Stimulated activated CD8-positive, alpha-beta memory T cell treated with anti-CD3 and anti-CD28 coated beads, Interleukin-7, amount 100 ng/mL, for 1 hour (primary cell): ENCODE measurements around the gene DOK3.

Source experiments
- DNase-seq, 2 donors: peaks; one replicate each; pipeline ENCODE4 v3.0.0-alpha.2; 2020; ENCODE audit warnings: low read depth in 2 of 2

DOK3 gene

DNA sequence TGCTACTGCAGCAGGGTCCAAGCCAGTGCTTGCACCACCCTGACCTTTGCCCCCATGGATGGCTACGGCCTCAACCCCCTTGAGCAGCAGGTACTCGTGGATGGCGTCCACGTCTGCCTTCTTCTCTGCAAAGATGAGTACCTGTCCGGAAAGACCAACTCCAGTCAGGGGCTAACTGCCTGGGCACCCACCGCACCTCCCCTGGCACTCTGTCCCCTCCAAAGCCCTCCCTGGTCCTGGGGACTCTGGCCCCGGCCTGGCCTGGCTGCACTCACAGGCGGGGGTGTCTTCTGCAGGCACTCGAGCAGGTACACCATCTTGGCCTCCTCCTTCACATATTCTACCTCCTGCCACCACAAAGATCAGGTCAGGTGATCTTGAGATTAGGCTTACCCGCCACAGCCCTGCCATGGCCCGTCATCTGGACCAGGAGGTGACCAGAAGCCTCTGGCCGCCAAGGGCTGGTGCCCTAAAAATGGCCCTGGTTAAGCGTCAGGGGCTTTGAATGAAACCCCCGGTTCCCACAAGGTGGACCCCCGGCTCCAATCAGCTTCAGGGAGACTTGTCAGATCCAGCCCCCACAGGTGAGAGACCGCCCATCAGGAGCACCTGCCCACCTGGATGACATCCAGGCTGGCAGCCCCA is 3.2 kb upstream of the DOK3 start:
- no peak for DNase-seq

DNA sequence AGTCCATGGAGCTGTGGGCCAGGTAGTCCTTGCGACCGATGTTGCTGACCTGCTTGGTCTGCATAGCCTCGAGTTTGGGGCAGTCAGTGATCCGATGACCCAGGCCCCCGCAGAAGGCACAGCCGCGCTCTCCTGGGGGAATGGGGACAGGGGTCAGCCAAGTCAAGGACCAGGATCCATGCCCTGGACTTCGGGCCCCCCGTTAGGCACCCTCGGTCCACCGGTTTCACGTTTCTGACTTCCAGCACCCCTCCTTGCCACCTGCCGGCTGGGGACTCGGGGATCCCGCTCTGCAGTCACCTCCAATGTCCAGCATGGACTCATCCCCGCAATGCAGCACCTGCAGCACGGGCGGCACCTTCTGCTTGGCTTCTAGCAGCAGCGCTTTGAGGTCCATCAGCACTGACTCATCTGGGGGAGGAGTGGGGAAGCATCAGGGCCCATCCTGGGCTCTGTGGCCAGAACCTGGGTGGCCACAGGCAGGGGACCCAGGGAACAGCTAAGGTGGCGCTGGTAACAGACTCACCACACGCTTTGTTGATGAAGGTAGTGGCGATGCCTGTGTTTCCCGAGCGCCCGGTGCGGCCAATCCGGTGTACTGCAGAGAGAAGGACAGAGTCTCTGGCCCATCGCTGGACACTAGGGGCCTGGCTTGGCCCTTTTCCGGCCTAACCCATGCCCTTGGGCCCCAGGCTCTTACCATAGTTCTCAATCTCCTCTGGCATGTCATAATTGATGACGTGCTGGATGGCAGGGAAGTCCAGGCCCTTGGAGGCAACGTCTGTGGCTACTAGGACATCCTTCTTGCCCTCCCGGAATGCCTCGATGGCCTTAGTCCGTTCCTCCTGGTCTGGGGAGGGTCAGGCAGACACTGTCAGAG is 2.4 kb upstream of the DOK3 start:
- DNase-seq = no peak

DNA sequence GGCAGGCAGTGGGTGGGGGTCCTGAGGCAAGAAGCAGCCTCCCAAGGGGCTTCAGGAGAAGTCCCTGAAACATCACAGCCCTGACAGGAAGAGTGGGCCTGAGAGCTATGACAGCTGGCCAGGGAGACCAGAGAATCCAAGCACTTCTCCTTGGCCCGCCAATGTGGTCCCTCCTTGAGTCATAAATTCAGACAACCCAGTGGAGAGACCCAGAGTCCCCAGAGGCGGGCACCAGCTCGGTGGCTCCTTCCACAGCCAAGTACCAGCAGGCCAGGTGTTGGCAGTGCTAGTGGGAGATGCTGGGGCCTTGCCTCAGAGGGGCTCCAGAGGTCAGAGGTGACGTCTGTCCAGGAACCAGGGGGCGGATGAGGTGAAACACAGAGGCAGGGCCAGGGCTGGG is 1.6 kb upstream of the DOK3 start:
- no peak for DNase-seq

DNA sequence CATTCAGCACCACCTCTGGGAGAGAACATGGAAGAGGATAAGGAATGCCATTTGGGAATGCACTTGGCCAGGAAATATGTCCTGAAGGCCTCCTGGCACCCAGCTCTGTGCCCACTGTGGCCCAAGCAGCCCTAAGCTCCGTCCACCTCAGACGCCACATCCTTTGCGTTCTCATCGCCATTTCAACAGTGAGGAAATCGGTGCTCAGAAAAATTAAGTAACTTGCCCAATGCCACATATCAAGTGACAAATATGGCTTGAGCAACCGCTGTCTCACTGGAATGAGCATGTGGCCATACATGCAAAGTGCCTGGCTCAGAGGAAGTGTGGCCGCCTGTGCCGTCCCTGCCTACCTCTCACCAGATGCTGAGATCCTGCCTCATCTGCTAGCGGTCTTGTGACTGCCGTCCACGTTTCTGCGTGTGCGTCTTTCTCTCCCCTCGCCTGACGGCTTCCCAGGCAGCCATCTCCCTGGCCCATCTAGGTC is 984 bp upstream of the DOK3 start:
- no peak for DNase-seq

DNA sequence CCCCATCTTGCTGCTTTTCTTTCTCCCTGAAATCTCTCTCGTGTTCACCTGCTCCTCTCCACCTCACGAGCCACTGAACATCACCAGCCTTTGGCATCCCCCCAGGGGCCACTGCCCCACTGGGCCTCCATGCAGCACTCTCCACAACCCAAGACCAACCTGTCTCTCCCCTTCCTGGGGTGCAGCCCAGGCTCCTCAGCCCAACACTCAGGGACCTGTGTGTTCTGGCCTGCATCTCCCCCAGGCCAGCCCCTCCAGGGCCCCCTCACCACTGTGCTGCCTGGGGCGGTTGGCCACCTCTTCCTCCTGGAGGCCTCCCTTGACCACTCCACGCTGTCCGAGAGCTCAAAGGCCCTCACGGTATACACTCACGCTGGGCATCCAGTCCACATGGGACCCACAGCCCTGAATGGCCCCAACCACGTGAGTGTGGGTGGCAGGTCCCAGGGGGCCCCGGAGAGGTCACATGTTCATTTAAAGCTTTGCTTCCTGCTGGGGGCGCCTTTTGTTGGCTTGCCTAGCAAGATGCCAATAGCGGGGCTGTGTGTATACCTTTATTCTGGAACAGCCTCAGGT is 453 bp upstream of the DOK3 start:
- DNase-seq = no peak

DNA sequence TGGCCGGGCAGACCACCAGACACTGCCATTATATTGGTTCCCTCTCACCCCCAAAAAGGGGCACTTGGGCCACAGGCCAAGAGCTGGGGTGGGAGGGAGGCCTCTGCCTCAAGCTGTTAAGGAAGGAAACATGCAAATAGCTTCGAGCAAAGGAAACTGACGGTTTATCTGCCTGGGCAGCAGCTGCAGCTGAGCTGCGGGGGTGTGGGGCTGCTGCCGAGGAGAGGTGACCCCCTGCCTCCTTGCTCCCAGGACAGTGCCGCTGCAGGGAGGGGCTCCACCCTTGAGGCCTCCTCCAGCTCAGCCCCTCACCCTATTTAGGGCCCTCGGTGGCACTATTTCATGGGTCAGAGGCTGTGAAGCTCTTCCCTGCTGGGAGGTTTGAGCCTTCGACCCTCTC is 789 bp downstream of the DOK3 start:
- no peak for DNase-seq

DNA sequence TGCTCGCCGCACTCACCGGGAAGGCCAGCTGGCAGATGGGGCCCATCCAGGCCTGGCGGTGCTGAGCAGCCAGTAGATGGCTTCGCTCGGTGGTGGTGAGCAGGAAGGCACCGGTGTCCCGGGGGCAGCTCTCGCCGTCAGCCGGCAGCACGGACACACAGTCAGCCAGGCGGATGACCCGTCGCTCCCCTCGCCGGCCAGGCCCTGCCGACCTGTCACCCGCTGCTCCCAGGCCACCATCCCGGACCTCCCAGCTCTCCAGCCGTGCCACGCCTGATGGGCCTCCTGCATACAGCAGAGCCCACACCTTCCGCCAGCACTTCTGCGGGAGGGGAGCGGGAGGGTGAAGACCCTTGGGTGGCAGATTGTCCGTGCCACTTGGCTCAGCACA is 1.4 kb downstream of the DOK3 start:
- DNase-seq = no peak

DNA sequence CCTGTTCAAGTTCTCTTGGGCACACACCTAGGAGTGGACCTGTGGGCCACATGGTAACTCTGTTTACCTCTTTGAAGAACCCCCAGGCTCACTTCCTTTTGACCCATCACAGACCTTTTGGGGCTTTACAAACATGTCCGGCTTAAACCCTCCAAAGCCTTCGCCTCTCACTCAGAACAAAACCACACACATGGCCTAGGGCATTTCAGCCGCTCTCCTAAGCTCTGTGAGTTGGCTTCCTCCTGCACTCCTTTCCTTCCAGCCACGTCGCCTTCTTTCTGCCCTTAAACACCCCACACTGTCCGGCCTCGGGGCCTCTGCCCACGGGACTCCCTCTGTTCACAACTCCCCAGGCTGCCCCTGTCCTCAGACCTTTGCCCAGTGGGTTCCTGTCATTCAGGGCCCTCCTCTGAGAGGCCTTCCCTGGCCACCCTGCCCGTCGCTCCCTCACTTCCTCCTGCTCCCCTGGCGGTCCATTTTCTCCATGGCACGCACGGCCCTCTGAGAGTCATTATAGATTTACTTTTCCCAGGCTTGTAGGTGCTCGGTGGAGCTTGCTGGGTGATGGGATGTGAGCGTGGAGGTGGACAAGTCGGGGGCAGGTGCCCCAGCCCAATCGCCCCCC is 1.9 kb downstream of the DOK3 start:
- DNase-seq = no peak

DNA sequence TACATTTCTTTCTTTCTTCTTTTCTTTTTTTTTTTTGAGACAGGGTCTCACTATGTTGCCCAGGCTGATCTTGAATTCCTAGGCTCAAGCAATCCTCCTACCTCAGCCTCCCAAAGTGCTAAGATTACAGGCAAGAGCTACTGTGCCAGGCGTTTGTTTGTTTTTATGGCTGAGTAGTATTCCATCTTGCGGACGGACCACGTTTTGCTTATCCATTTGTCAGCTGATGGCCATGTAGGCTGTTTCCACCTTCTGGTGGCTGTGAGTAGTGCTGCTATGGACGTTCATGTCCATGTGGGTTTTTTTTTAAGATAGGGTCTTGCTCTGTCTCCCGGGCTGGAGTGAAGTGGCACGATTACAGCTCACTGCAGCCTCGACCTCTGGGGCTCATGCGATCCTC is 2.5 kb downstream of the DOK3 start:
- DNase-seq = no peak

DNA sequence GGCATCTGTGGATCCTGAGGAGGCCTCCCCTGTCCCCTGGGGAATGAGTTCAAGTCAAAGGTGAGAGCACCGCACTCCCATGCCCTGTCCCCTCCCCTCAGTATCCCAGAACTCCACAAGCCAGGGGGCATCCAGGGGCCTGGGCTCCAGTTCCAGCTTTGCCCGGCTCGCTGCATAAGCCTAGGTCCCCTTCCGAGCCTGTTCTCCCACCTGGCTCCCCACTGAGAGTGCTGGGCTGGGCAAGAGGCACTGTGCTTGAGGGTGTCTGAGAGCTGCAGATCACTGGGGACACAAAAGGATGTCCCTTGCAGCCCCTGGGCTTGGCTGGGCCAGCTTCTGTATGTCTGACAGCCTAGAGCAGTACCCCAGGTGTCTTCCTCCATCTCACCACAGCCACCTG is 4.6 kb downstream of the DOK3 start:
- no peak for DNase-seq

DNA sequence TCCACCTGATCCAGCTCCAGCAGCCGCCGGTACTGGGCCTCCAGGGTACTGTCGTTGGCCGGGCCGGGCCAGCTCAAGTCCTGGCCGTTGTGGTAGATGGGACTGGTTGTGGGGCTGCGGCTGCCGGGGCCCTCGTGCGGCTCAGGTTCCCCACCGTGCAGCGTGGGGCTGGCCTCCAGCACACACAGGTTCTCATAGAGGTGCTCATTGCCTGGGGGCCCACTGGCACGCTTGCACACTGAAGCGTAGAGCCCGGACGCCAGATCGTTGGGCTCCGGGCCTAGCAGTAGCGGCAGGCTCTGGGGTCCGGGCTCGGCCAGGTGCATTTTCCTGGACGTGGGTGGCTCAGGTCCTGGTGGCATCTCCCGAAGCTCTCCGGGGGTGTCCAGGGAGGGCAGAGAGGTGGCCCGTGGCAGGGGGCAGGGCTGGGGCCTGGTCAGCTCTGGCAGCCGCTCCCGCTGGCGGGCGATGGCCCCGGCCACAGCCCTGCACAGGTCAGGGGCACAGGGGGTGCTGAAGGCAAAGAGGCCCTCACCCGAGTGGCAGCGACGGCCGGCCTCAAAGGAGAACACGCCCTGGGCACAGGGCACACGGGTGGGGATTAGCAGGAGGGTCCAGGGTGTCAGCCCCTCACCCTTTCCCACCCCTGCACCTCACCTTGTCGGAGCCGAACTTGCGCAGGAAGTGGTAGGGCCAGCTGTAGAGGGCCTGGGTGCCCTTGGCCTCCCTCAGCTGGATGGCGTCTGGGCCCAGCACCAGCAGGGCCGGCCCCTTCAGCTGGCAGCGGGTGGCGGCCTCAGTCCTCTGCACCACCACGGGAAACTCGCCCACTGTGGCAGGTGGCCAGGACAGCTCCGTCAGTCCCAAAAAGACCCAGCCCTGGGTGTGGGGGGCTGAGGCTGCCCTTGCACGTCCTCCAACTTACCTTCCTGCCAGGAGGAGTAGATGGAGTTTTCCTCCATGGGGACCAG is 5.3 kb downstream of the DOK3 start:
- no peak for DNase-seq

DNA sequence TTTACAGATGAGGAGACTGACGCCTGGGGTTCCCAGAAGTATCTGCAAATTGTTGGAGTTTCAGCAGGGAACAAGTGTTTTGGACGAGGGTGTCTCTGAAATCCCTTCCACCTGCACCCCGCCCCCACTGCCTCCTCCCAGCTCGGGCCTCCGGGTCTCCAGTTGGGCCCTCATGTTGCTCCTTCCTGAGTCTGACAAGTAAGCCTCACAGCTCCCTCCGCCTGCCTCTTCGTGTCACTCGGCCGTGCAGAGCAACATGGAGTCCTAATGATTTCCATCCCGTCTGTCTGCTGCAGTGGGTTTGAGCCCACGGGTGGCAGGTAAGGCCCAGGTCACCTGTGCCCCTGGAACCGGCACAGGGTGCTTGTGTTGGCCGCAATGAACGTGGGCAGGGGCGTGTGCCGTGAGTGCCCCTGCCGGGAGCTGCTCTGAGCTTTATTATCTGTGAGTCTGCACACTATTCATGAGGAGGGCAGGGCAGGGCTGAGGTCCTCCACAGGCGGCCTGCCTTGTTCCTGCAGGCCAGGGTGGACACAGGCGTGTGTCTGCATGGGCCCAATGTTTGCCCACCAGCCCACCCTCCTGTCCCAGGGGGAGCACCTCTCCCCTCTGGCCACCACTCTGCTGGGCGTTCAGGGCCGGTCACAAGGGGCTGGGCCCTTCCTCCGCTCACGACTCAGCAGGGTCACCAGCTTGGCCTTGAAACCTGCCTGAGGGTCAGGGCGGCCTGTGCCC is 6.1 kb downstream of the DOK3 start:
- no peak for DNase-seq

DNA sequence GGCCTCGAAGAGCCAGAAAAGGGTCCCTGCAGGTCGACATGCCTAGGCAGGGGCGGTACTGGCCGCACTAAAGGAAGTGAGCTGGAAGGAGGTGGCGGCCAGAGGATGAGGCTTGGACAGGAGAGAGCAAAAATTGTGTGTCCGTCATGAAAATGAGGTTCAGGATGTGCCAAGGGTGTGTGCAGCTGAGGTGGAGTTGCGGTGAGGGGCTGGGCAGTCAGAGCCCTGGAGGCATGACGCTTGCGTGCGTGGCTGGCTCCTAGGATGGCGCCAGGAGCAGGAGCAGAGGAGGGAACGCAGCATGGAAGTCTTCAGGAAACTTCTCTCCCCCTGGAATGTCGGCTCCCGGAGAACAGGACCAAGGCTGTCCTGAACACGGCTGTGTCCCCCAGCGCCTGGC is 6.7 kb downstream of the DOK3 start:
- DNase-seq = no peak

DNA sequence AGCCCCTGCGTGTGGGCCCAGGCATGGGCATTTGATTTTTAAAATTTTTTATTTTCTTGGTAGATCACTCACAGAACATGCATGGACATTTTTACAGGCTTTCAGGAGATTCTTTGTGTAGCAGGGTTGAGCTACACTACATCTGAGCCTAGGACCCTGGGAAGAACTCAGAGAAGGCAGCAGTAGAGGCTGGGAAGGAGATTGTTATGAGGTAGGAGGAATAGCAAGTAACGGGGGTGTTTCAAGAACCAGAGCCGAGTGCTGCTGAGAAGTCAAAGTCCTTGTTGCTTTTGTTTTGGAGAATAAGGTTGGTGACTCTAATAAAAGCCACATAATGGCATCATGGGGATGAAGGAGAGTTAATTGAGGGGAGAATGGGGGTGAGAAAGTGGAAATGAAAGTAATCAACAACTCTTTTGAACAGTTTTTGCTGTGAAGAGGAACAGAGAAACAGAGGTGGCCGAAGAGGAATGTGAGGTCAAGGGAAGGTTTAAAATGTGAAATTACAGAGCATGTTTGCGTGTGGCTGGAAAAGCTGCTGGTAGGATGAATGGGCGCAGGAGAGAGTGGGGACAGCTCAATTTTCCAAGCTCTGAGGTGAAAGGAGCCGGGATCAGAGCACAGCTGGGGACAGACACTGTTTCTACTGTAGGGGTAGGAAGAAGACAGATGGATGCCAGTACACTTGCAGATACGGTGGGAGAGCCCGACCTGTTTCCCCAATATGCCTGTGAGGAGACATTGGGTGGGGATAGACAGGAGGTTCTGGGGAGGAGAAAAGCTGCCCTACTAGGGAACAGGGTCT is 7.5 kb downstream of the DOK3 start:
- no peak for DNase-seq

DNA sequence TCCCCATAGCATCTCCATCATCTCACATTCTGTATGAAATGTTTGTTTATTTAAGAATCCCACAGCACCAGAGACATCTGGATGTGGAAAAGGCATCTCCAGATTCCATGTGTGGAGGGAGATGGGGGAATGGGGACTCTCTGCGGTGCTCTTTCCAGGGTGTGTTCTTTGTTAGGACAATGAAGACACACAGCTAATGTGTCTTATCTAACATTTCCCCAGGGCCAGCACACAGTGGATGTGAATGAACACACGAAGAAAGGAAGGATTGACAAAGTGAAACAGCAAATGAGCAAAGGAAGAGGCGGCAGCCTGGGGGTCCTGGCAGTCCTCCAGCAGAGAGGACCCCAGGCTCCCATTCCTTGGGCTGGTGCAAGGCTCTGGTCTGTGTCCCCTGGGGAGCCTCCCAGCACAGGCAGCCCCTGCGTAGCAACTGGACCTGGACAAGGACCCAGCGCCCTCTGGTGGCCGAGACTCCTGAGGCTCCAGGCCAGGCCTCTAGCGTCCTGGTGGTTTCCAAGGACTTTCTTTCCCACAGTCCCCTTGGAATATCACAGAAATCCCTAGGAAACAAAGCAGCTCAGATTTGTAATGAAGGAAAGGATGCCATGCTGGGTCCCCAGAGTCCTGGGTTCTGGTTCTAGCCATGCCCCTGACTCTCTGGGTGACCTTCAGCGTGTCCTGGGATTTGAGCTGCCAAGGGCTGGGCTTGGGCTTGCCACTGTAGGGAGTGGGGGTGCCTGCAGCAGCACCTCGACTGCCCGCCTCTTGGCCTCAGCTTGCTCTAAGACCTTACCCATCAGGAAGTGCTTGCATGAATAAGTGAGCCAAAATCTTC is 8.7 kb downstream of the DOK3 start:
- DNase-seq = peak; percentile 64 to 86

DNA sequence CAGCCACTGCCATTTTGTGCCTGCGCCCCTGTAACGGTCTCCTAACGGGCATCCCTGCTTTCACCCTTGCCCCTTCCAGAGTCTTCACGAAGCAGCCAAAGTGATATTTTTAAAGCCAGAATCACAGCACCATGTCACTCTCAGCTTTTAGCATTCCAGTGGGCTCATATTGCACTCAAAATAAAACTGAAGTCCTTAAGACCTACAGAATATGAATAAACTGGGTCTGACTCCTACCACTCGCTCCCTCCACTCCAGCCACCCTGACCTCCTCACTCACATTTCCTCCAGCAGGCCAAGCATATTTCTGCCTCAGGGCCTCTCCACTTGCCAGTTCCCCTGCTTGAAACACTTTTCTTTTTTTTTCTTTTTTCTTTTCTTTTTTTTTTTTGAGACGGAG is 9.8 kb downstream of the DOK3 start:
- no peak for DNase-seq

DNA sequence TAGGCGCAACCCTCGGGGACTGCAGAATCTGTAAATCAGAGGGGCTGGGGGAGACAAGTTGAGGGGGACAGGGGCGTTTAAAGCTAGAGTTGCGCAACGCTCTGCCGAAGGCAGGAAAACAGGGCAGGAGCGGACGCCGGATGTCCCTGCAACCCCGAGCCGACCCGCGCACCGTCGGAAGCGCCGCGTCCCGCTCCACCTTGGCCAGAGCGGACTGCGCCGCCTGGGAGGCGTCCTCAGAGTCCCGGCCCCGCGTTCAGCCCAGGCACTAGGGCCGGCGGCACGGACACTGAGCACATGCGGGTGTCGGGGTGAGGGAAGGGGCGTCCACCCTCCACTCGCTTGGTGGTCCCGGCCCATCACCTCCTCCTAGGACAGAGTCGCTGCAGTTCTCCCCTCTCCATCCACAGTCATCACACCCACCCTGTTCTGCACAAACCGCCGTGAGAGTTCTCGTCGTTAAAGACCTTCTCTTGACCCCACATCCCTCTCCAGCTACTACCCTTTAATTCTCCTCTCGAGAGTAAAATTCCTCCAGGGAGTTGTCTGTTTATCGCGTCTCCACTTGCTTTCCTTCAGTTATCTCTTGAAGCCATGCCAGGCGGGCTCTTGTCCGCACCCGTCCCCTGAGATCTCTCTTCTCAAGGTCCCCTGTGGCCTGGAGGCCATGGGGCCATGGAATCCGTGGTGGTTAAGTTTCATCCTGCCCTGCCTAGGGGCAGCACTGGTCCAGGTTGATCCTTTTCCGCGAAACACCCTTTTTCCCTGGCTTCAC is 11.4 kb downstream of the DOK3 start:
- DNase-seq = no peak
